DOHH2 (cell line): ENCODE data around the gene VPS72.

Experiments used
- EZH2phosphoT487 ChIP-seq: fragments of 200-600 bp; sonication (generic); IDR thresholded peaks from 2 replicates; pipeline ENCODE4 v1.6.1; 2017; ENCODE audit warnings: borderline replicate concordance, mild to moderate bottlenecking, antibody characterized with exemption, low read length, moderate library complexity, mixed read lengths
- TF ChIP-seq, protein P1 (sequence below): fragments of 200-600 bp; sonication (generic); IDR thresholded peaks from one replicate; pipeline ENCODE4 v1.5.1; 2014; ENCODE audit warnings: antibody characterized with exemption, mild to moderate bottlenecking, low read depth, low read length; ENCODE audit not compliant: poor library complexity, severe bottlenecking

- TF ChIP-seq, protein P1, sequence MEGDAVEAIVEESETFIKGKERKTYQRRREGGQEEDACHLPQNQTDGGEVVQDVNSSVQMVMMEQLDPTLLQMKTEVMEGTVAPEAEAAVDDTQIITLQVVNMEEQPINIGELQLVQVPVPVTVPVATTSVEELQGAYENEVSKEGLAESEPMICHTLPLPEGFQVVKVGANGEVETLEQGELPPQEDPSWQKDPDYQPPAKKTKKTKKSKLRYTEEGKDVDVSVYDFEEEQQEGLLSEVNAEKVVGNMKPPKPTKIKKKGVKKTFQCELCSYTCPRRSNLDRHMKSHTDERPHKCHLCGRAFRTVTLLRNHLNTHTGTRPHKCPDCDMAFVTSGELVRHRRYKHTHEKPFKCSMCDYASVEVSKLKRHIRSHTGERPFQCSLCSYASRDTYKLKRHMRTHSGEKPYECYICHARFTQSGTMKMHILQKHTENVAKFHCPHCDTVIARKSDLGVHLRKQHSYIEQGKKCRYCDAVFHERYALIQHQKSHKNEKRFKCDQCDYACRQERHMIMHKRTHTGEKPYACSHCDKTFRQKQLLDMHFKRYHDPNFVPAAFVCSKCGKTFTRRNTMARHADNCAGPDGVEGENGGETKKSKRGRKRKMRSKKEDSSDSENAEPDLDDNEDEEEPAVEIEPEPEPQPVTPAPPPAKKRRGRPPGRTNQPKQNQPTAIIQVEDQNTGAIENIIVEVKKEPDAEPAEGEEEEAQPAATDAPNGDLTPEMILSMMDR, result no peak
- no peak for TF ChIP-seq EZH2phosphoT487
Observed at GRCh38 chr1:151157067-151157531, 32.9 kb downstream of the VPS72 start.
